Measurements from ENCODE around the gene VSX2. TPM values are rescaled to one million over a fixed set of nuclear protein-coding genes. Genes with fewer than 3 reads are reported as not detected.

VSX2 gene
- total RNA-seq, 4 donors from 2014 or later: not detected

GRCh38 chr14:74219277-74220205 is 19.7 kb upstream of the VSX2 start:
- Histone ChIP-seq H3K4me1 (peaks cover 4 to 11% (median 9%) of the 10 kb centered on the region in 4 donors), H3K27me3 (peaks cover 0 to 55% (median 9%) of the 10 kb centered on the region in 4 donors), H3K4me3 (no peak overlapping the region), H3K9me3 (no peaks in the 10 kb centered on the region), H3K27ac (replicated peaks in 1 of 4) (no peak overlapping the region), H3K36me3 (no peaks in the 10 kb centered on the region)
- DNase-seq (ENCODE audit: extremely low spot score): no peak
- 71% methylated on average over 11 of the region's 13 CpGs for WGBS
- TF ChIP-seq, protein P1, sequence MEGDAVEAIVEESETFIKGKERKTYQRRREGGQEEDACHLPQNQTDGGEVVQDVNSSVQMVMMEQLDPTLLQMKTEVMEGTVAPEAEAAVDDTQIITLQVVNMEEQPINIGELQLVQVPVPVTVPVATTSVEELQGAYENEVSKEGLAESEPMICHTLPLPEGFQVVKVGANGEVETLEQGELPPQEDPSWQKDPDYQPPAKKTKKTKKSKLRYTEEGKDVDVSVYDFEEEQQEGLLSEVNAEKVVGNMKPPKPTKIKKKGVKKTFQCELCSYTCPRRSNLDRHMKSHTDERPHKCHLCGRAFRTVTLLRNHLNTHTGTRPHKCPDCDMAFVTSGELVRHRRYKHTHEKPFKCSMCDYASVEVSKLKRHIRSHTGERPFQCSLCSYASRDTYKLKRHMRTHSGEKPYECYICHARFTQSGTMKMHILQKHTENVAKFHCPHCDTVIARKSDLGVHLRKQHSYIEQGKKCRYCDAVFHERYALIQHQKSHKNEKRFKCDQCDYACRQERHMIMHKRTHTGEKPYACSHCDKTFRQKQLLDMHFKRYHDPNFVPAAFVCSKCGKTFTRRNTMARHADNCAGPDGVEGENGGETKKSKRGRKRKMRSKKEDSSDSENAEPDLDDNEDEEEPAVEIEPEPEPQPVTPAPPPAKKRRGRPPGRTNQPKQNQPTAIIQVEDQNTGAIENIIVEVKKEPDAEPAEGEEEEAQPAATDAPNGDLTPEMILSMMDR (IDR thresholded peaks at IDR 0.05): no peak
- TF ChIP-seq POLR2A (IDR thresholded peaks at IDR 0.05; ENCODE audit: low read depth) (no peak), POLR2AphosphoS5 (IDR thresholded peaks at IDR 0.05) (no peak), EP300 (IDR thresholded peaks at IDR 0.05) (no peak)
- intact Hi-C loops (cut with DNase I): no loop called here

DNA sequence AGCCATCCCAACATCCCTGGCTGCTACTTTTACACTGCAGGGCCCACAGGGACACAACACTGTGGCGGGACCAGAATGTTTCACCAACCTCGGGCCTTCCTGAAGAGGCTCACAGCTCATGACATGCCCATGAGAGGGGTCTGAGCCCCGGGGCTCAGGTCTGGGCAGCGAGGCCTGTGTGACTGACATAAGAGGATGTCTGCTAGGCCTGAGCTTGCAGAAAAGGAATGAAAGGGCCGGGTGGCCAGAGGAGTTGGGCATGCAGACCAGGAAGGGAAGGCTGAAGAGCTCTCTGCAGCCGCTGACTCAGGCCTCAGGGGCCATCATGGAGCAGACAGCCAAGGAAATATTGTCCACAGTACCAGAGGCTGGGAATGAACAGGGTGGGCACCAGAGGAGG is 18.3 kb upstream of the VSX2 start:
- DNase-seq (ENCODE audit: extremely low spot score): no peak
- peaks cover 4 to 11% (median 9%) of the 10 kb centered on the region in 4 donors for H3K4me1 ChIP-seq
- H3K4me3 ChIP-seq: no peak overlapping the region
- 88% methylated on average over 4 of the region's 6 CpGs for WGBS
- no peaks in the 10 kb centered on the region for H3K36me3 ChIP-seq
- H3K27ac ChIP-seq (replicated peaks in 1 of 4): no peak overlapping the region
- peaks cover 0 to 56% (median 9%) of the 10 kb centered on the region in 4 donors for H3K27me3 ChIP-seq
- TF ChIP-seq POLR2AphosphoS5 (IDR thresholded peaks at IDR 0.05): no peak
- no peak for TF ChIP-seq POLR2A (IDR thresholded peaks at IDR 0.05; ENCODE audit: low read depth)
- no peak for TF ChIP-seq EP300 (IDR thresholded peaks at IDR 0.05)
- TF ChIP-seq, protein P1 (IDR thresholded peaks at IDR 0.05): no peak
- intact Hi-C loops (cut with DNase I): no loop called here
- H3K9me3 ChIP-seq: no peaks in the 10 kb centered on the region

DNA sequence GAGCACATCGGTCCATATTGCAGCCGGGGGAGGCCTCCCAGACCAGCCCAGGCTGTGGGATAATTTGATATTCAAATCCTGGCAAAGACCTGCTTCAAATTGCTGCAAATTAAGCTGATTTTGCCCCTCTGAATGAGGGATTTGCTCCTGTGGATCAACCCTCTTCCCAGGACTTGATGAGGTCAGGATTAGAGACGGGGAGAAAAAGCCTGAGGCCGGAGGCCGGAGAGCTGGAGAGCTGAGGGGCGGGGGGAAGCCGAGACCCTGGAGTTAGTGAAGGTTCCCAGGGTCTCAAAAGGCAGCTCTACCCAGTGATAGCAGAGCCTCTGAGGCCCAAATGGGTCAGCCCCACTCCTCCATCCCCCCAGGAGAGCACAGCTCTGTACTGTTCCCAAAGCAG is 17.5 kb upstream of the VSX2 start:
- WGBS: 97% methylated on average over 7 of the region's 7 CpGs
- Histone ChIP-seq H3K9me3 (no peaks in the 10 kb centered on the region), H3K27ac (replicated peaks in 1 of 4) (no peak overlapping the region), H3K4me3 (no peak overlapping the region), H3K4me1 (peaks cover 4 to 11% (median 9%) of the 10 kb centered on the region in 4 donors), H3K36me3 (no peaks in the 10 kb centered on the region), H3K27me3 (peaks cover 0 to 50% (median 9%) of the 10 kb centered on the region in 4 donors)
- intact Hi-C loops (cut with DNase I): no loop called here
- TF ChIP-seq POLR2A (IDR thresholded peaks at IDR 0.05; ENCODE audit: low read depth): no peak
- no peak for TF ChIP-seq EP300 (IDR thresholded peaks at IDR 0.05)
- no peak for TF ChIP-seq POLR2AphosphoS5 (IDR thresholded peaks at IDR 0.05)
- TF ChIP-seq, protein P1 (IDR thresholded peaks at IDR 0.05): no peak
- DNase-seq (ENCODE audit: extremely low spot score): no peak

GRCh38 chr14:74223016-74223415 is 16.2 kb upstream of the VSX2 start:
- no peak for DNase-seq (ENCODE audit: extremely low spot score)
- no peak overlapping the region for H3K4me3 ChIP-seq
- peaks cover 0 to 3% (median 2%) of the 10 kb centered on the region in 4 donors for H3K4me1 ChIP-seq
- intact Hi-C loops (cut with DNase I): no loop called here
- H3K9me3 ChIP-seq: no peaks in the 10 kb centered on the region
- no peak overlapping the region for H3K27ac ChIP-seq (replicated peaks in 1 of 4)
- WGBS: 69% methylated on average over 6 of the region's 6 CpGs
- TF ChIP-seq, protein P1 (IDR thresholded peaks at IDR 0.05): no peak
- TF ChIP-seq EP300 (IDR thresholded peaks at IDR 0.05) (no peak), POLR2AphosphoS5 (IDR thresholded peaks at IDR 0.05) (no peak), POLR2A (IDR thresholded peaks at IDR 0.05; ENCODE audit: low read depth) (no peak)
- no peaks in the 10 kb centered on the region for H3K36me3 ChIP-seq
- peaks cover 0 to 40% (median 7%) of the 10 kb centered on the region in 4 donors for H3K27me3 ChIP-seq

Measured in esophagus muscularis mucosa (tissue), 4 donors.